T-cell (primary cell): ENCODE measurements around the gene EIF1B. TPM values are rescaled to one million over a fixed set of nuclear protein-coding genes. Genes with fewer than 3 reads are reported as not detected.

Source experiments
- ATAC-seq, 4 experiments: fragments of 200-7000 bp in 3 of 4; fragments of 150-1000 bp in 1 of 4; cut with Tn5 transposase; replicated peaks in 1 of 4; 1 replicate in 3 of 4; 2 replicates in 1 of 4; pipeline ENCODE4 v1.10.0; 2021; ENCODE audit warnings: moderate library complexity in 3 of 4, mild to moderate bottlenecking in 2 of 4, moderate number of reproducible peaks in 1 of 4
- CTCF ChIA-PET, 2 donors: fragments of 300-600 bp; sonication (Branson Sonifier 250); formaldehyde crosslinking; loops; one replicate each; lab custom pipeline; 2022; ENCODE audit warnings: antibody characterized with exemption in 2 of 2; lab: Charles Lee
- POLR2A ChIA-PET, 2 donors: fragments of 300-600 bp; sonication (Branson Sonifier 250); formaldehyde crosslinking; loops; one replicate each; lab custom pipeline; 2022; ENCODE audit warnings: antibody characterized with exemption in 2 of 2; lab: Charles Lee
- DNase-seq, 35 experiments: peaks; one replicate each; pipeline versions ENCODE4 v3.0.0 to v3.0.0-alpha.2; 2013 to 2023
- H3K27ac ChIP-seq: one replicate; pipeline ENCODE4 v1.5.1; 2013; ENCODE audit warnings: low read length
- H3K27me3 ChIP-seq, 2 experiments: replicated peaks in 1 of 2; 1 replicate in 1 of 2; 2 replicates in 1 of 2; pipeline versions ENCODE4 v1.6.1 to v1.7.0; 2013; ENCODE audit warnings: low read length in 1 of 2, mixed read lengths in 1 of 2; ENCODE audit not compliant: control insufficient read depth in 2 of 2, insufficient read depth in 2 of 2; ENCODE audit errors: extremely low read depth in 1 of 2
- H3K36me3 ChIP-seq, 2 donors: 1 replicate in 1 of 2; 2 replicates in 1 of 2; pipeline versions ENCODE4 v1.6.1 to v1.7.0; 2013; ENCODE audit warnings: low read length in 1 of 2; ENCODE audit not compliant: control insufficient read depth in 2 of 2, insufficient read depth in 1 of 2; ENCODE audit errors: extremely low read depth in 1 of 2
- H3K4me1 ChIP-seq, 2 experiments: 1 replicate in 1 of 2; 2 replicates in 1 of 2; pipeline versions ENCODE4 v1.6.1 to v1.7.0; 2013; ENCODE audit warnings: low read length in 2 of 2, mixed read lengths in 1 of 2; ENCODE audit not compliant: insufficient read depth in 2 of 2, control insufficient read depth in 1 of 2; ENCODE audit errors: extremely low read depth in 1 of 2
- H3K4me3 ChIP-seq, 2 donors: 1 replicate in 1 of 2; 2 replicates in 1 of 2; pipeline versions ENCODE4 v1.5.1 to v1.7.0; 2013; ENCODE audit warnings: mild to moderate bottlenecking in 2 of 2, low read length in 1 of 2, moderate library complexity in 1 of 2; ENCODE audit not compliant: control insufficient read depth in 1 of 2; ENCODE audit errors: extremely low read depth in 1 of 2
- H3K9me3 ChIP-seq: 2 replicates; pipeline ENCODE4 v1.7.0; 2013
- H3K27ac Mint-ChIP-seq, 2 donors: one replicate each; pipeline ENCODE4 v1.8.0; 2020 to 2021; ENCODE audit warnings: mild to moderate bottlenecking in 2 of 2, mixed read lengths in 2 of 2
- H3K27me3 Mint-ChIP-seq, 2 donors: one replicate each; pipeline ENCODE4 v1.8.0; 2021 to 2022; ENCODE audit warnings: mixed read lengths in 2 of 2
- H3K36me3 Mint-ChIP-seq: one replicate; pipeline ENCODE4 v1.8.0; 2021; ENCODE audit warnings: mixed read lengths
- H3K4me1 Mint-ChIP-seq, 3 donors: one replicate each; pipeline ENCODE4 v1.8.0; 2020 to 2022; ENCODE audit warnings: mixed read lengths in 3 of 3, mild to moderate bottlenecking in 1 of 3
- H3K4me3 Mint-ChIP-seq, 3 donors: one replicate each; pipeline ENCODE4 v1.8.0; 2020 to 2022; ENCODE audit warnings: mild to moderate bottlenecking in 3 of 3, mixed read lengths in 3 of 3, moderate library complexity in 3 of 3
- H3K9me3 Mint-ChIP-seq, 3 donors: one replicate each; pipeline ENCODE4 v1.8.0; 2020 to 2022; ENCODE audit warnings: mixed read lengths in 3 of 3
- WGBS: methylation state at CpG from one replicate; pipeline ENCODE4 v1.1.5; 2013; ENCODE audit warnings: missing lambda C conversion rate; ENCODE audit not compliant: insufficient coverage; 5-methylcytosine and 5-hydroxymethylcytosine counted together
- total RNA-seq, 35 experiments: library from RNA in 6 of 35; stranded (reverse) in 6 of 35; fragments of 120-200 nt in 1 of 35; gene quantifications; one replicate each; pipeline versions ENCODE4 v1.2.1 to v1.2.4 and lab custom pipeline; 2013 to 2026

The EIF1B gene
- total RNA-seq, 5 donors from 2014 or later (not counting 1 experiment from before 2014, with no cell fraction given): 39.7 to 70.0 (median 53.3) TPM

DNA sequence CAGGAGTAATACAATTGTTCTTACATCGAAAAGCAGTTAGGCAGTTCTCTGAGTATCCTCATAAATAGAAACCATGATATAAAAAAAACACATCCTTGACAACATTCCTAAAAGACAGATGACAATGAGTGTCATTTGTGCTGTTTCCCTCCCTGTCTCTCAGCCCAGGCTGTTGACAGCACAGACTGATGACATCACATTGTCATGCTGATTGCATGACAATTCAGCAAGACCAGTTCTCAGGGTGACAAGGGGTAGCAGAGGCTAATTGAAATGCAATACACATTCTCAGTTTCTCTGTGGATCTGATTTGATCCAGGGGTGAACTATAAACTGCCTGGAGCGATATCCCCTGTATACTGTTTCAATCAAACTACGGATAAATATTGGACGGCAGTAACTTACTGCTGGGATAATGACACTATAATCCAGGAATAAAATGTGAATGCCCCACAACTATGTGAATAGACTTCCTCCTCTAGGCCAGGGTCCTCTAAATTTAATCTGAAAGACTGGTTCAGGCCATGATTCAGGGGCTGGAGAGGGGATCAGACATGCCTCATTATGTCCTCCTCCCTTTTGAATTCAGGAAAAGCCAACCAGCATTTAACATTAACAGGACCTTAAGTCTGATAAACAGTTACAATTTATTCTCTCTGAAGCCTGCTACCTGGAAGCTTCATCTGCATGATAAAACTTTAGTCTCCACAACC lies 16.7 kb upstream of the EIF1B start:
- CTCF ChIA-PET: interaction anchor here (0.7 to 1.3 kb wide), 2 partner anchors 16 to 582 kb away, joined by 3 read pairs; no protein-coding TSS in a partner anchor
- no peaks in the 10 kb centered on the region for H3K9me3 Mint-ChIP-seq
- Histone ChIP-seq H3K4me1 (no peaks in the 10 kb centered on the region), H3K27ac (no peak overlapping the region), H3K36me3 (peaks cover 4 to 6% of the 10 kb centered on the region in 2 donors), H3K4me3 (no peak overlapping the region), H3K27me3 (no peaks in the 10 kb centered on the region), H3K9me3 (no peaks in the 10 kb centered on the region)
- ATAC-seq: no peak
- no peaks in the 10 kb centered on the region for H3K27me3 Mint-ChIP-seq
- H3K36me3 Mint-ChIP-seq: peaks cover 46% of the 10 kb centered on the region
- WGBS: 100% methylated on average over 2 of the region's 4 CpGs
- no peak for DNase-seq
- POLR2A ChIA-PET: no interaction called here
- H3K4me3 Mint-ChIP-seq: no peak overlapping the region
- peaks cover 0 to 7% (median 0%) of the 10 kb centered on the region in 3 donors for H3K4me1 Mint-ChIP-seq
- no peak overlapping the region for H3K27ac Mint-ChIP-seq

- Histone ChIP-seq H3K36me3 (peaks cover 4 to 9% of the 10 kb centered on the region in 2 donors), H3K27me3 (no peaks in the 10 kb centered on the region), H3K9me3 (no peaks in the 10 kb centered on the region), H3K4me1 (no peaks in the 10 kb centered on the region), H3K27ac (no peak overlapping the region), H3K4me3 (no peak overlapping the region)
- H3K4me3 Mint-ChIP-seq: no peak overlapping the region
- peaks cover 48% of the 10 kb centered on the region for H3K36me3 Mint-ChIP-seq
- no peaks in the 10 kb centered on the region for H3K27me3 Mint-ChIP-seq
- no peak for ATAC-seq
- DNase-seq: no peak
- no CpG with 5 or more reads among the region's 1 CpG for WGBS
- H3K4me1 Mint-ChIP-seq: peaks cover 0 to 5% (median 0%) of the 10 kb centered on the region in 3 donors
- H3K9me3 Mint-ChIP-seq: no peaks in the 10 kb centered on the region
- ChIA-PET POLR2A (interaction anchor here in 1 of 2 donors (0.6 kb wide), 1 partner anchor 12 kb away, joined by 3 read pairs; no protein-coding TSS in a partner anchor), CTCF (interaction anchor here in 1 of 2 donors (0.5 kb wide), 1 partner anchor 118 kb away, joined by 9 read pairs; no protein-coding TSS in a partner anchor)
- H3K27ac Mint-ChIP-seq: no peak overlapping the region
These were observed 15.1 kb upstream of the EIF1B start for GRCh38 chr3:40294434-40294833.

GRCh38 chr3:40298075-40298474 lies 11.4 kb upstream of the EIF1B start:
- H3K4me3 ChIP-seq: no peak overlapping the region
- POLR2A ChIA-PET: no interaction called here
- H3K36me3 ChIP-seq: peaks cover 0 to 17% of the 10 kb centered on the region in 2 donors
- no CpG with 5 or more reads among the region's 2 CpGs for WGBS
- no peak overlapping the region for H3K27ac Mint-ChIP-seq
- no peaks in the 10 kb centered on the region for H3K4me1 Mint-ChIP-seq
- H3K27me3 ChIP-seq: no peaks in the 10 kb centered on the region
- ATAC-seq (no peak), DNase-seq (no peak)
- H3K4me1 ChIP-seq: no peaks in the 10 kb centered on the region
- H3K27ac ChIP-seq: no peak overlapping the region
- no peak overlapping the region for H3K4me3 Mint-ChIP-seq
- H3K9me3 ChIP-seq: no peaks in the 10 kb centered on the region
- CTCF ChIA-PET: no interaction called here
- H3K27me3 Mint-ChIP-seq: no peaks in the 10 kb centered on the region
- H3K9me3 Mint-ChIP-seq: peaks cover 0 to 5% (median 0%) of the 10 kb centered on the region in 3 donors
- peaks cover 47% of the 10 kb centered on the region for H3K36me3 Mint-ChIP-seq

DNA sequence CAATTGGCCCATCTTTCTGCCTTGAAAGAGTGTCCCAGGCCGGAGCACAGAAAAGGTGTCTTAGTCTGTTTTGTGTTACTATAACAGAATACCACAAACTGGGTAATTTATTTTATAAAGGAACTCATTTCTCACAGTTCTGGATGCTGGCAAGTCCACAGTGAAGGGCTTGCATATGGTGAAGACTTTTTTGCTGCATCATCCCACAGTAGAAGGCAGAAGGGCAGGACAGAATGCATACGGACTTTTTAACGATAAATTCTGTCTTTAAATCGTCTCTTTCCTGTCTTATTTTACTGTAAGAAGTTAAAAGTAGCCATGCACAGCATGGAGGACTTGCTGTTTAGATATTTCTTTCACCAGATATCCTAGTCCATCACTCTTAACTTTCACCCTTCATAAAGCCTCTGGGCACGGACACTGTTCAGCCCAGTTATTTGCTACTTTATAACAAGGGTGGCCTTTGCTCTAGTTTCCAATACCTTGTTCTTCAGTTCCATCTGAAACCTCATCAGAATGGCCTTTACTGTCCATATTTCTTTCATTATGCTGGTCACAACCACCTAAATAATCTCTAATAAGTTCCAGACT lies 10.3 kb upstream of the EIF1B start:
- H3K4me1 Mint-ChIP-seq: no peaks in the 10 kb centered on the region
- H3K4me3 ChIP-seq: no peak overlapping the region
- H3K4me1 ChIP-seq: no peaks in the 10 kb centered on the region
- H3K27me3 ChIP-seq: no peaks in the 10 kb centered on the region
- CTCF ChIA-PET: no interaction called here
- no peaks in the 10 kb centered on the region for H3K9me3 ChIP-seq
- DNase-seq (no peak), ATAC-seq (no peak)
- H3K9me3 Mint-ChIP-seq: peaks cover 0 to 5% (median 0%) of the 10 kb centered on the region in 3 donors
- peaks cover 42% of the 10 kb centered on the region for H3K36me3 Mint-ChIP-seq
- 89% methylated on average over 1 of the region's 5 CpGs for WGBS
- H3K4me3 Mint-ChIP-seq: no peak overlapping the region
- H3K36me3 ChIP-seq: peaks cover 0 to 17% of the 10 kb centered on the region in 2 donors
- H3K27ac Mint-ChIP-seq: no peak overlapping the region
- H3K27ac ChIP-seq: no peak overlapping the region
- POLR2A ChIA-PET: no interaction called here
- no peaks in the 10 kb centered on the region for H3K27me3 Mint-ChIP-seq

DNA sequence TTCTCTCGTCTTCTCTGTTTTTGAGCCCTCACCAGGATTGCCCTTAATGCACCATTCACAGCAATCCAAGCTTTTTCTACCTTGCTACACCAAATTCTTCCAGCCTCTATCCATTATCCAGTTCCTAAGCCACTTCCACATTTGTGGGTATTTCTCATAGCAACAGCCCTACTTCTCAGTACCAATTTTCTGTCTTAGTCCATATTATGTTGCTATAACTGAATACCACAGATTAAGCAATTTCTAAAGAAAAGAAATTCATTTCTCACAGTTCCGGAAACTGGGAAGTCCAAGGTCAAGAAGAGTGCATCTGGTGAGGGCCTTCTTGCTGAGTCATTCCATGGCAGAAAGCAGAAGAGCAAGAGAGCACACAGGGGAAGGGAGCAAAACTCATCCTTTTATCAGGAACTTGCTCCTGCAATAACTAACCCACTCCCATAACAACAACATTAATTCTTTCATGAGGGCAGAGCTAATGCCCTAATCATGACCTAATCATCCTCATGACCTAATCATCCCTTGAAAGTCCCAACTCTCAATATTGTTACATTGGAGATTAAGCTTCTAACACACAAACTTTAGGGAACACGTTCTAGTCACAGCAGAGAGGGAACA lies 9.7 kb upstream of the EIF1B start:
- CTCF ChIA-PET: interaction anchor here in 1 of 2 donors (1.7 kb wide), 1 partner anchor 9 kb away, joined by 3 read pairs; no protein-coding TSS in a partner anchor
- peak in 1 of 35 experiments; percentile 25 for DNase-seq
- no peak overlapping the region for H3K27ac Mint-ChIP-seq
- Histone ChIP-seq H3K36me3 (peaks cover 0 to 11% of the 10 kb centered on the region in 2 donors), H3K4me1 (no peaks in the 10 kb centered on the region), H3K9me3 (no peaks in the 10 kb centered on the region), H3K27ac (no peak overlapping the region), H3K27me3 (no peaks in the 10 kb centered on the region), H3K4me3 (no peak overlapping the region)
- POLR2A ChIA-PET: no interaction called here
- no peaks in the 10 kb centered on the region for H3K27me3 Mint-ChIP-seq
- ATAC-seq: no peak
- H3K4me1 Mint-ChIP-seq: no peaks in the 10 kb centered on the region
- H3K36me3 Mint-ChIP-seq: peaks cover 37% of the 10 kb centered on the region
- 89% methylated on average over 1 of the region's 3 CpGs for WGBS
- peaks cover 0 to 5% (median 0%) of the 10 kb centered on the region in 3 donors for H3K9me3 Mint-ChIP-seq
- no peak overlapping the region for H3K4me3 Mint-ChIP-seq

DNA sequence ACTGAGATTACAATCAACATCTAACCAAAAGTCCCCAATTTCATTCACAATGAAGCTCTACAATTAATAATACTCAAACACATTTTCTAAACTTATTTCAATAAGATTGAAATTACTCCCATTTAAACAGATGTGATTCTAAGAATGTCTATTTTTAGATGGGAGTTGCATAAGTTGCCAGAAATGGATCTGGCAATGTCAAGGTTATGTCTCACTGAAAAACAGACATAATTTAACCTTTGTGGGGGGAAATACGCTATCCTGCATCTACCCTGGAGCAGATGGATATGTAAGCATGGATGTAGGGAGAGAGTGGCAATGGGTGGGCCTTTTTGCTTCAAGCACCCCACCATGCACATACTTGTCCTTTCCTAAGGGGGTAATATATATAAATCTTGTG lies 6.7 kb upstream of the EIF1B start:
- no peaks in the 10 kb centered on the region for H3K27me3 Mint-ChIP-seq
- DNase-seq (no peak), ATAC-seq (no peak)
- H3K36me3 ChIP-seq: peaks cover 0 to 11% of the 10 kb centered on the region in 2 donors
- H3K4me1 ChIP-seq: no peaks in the 10 kb centered on the region
- peaks cover 27% of the 10 kb centered on the region for H3K36me3 Mint-ChIP-seq
- CTCF ChIA-PET: no interaction called here
- no peaks in the 10 kb centered on the region for H3K4me1 Mint-ChIP-seq
- H3K27me3 ChIP-seq: no peaks in the 10 kb centered on the region
- H3K4me3 Mint-ChIP-seq: no peak overlapping the region
- peaks cover 0 to 5% (median 0%) of the 10 kb centered on the region in 3 donors for H3K9me3 Mint-ChIP-seq
- no peaks in the 10 kb centered on the region for H3K9me3 ChIP-seq
- no peak overlapping the region for H3K27ac Mint-ChIP-seq
- no CpG with 5 or more reads among the region's 1 CpG for WGBS
- H3K4me3 ChIP-seq: no peak overlapping the region
- H3K27ac ChIP-seq: no peak overlapping the region
- POLR2A ChIA-PET: no interaction called here
